ENCODE data around the gene HIVEP2. TPM values are rescaled to one million over a fixed set of nuclear protein-coding genes. Genes with fewer than 3 reads are reported as not detected.
A peak's percentile ranks its signal among the peaks of the same experiment; 100 is the strongest.

HIVEP2 gene
- total RNA-seq, 2 donors from 2014 or later: 1.7 to 2.4 TPM

DNA sequence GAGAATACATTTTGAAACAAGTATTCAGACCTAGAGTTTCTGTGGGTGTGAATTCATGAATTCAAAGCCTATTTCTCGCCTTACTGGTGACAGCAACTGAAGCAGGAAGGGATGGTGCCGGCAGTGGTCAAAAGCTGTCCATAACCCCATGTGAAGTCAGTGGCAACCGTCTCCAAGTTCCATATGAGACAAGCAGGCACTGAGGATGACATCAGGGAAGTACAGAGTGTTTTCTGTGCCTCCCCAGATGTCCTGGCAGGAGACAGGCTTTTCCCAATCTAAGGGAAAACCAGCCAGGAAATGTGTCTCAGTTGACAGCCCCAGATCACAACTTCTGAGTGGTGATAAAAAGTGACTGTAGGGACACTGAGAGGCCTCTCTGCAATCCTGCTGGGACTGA is 66.6 kb downstream of the HIVEP2 start:
- 85 to 88% methylated on average over 3 of the region's 3 CpGs for WGBS, 2 experiments (ENCODE audit: insufficient coverage in 1 of 2, insufficient read length in 1 of 2)
- TF ChIP-seq, protein P1, sequence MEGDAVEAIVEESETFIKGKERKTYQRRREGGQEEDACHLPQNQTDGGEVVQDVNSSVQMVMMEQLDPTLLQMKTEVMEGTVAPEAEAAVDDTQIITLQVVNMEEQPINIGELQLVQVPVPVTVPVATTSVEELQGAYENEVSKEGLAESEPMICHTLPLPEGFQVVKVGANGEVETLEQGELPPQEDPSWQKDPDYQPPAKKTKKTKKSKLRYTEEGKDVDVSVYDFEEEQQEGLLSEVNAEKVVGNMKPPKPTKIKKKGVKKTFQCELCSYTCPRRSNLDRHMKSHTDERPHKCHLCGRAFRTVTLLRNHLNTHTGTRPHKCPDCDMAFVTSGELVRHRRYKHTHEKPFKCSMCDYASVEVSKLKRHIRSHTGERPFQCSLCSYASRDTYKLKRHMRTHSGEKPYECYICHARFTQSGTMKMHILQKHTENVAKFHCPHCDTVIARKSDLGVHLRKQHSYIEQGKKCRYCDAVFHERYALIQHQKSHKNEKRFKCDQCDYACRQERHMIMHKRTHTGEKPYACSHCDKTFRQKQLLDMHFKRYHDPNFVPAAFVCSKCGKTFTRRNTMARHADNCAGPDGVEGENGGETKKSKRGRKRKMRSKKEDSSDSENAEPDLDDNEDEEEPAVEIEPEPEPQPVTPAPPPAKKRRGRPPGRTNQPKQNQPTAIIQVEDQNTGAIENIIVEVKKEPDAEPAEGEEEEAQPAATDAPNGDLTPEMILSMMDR (conservative IDR thresholded peaks at IDR 0.05): no peak
- Histone ChIP-seq H3K27ac (ENCODE audit: low read depth, low read length) (no peak overlapping the region), H3K4me3 (ENCODE audit: low read length) (no peak overlapping the region), H3K9ac (ENCODE audit: extremely low read depth, low read length, poor library complexity, severe bottlenecking) (no peak overlapping the region), H3K4me1 (ENCODE audit: control insufficient read depth, insufficient read depth, low read length) (peaks cover 22% of the 10 kb centered on the region), H3K9me3 (ENCODE audit: control insufficient read depth, low read length) (no peaks in the 10 kb centered on the region), H3K36me3 (ENCODE audit: control insufficient read depth, insufficient read depth, low read length) (no peaks in the 10 kb centered on the region), H3K27me3 (ENCODE audit: control insufficient read depth, insufficient read depth, low read length, poor library complexity, severe bottlenecking) (peaks cover 29% of the 10 kb centered on the region)
- no peak for DNase-seq
- no peaks in the 10 kb centered on the region for H3K9me3 Mint-ChIP-seq
- H3K4me1 Mint-ChIP-seq: peaks cover 57% of the 10 kb centered on the region
- H3K27ac Mint-ChIP-seq: no peak overlapping the region
- no peak overlapping the region for H3K4me3 Mint-ChIP-seq
- H3K36me3 Mint-ChIP-seq (ENCODE audit: low read depth): no peaks in the 10 kb centered on the region
- peaks cover 16% of the 10 kb centered on the region for H3K27me3 Mint-ChIP-seq (ENCODE audit: insufficient read depth)

DNA sequence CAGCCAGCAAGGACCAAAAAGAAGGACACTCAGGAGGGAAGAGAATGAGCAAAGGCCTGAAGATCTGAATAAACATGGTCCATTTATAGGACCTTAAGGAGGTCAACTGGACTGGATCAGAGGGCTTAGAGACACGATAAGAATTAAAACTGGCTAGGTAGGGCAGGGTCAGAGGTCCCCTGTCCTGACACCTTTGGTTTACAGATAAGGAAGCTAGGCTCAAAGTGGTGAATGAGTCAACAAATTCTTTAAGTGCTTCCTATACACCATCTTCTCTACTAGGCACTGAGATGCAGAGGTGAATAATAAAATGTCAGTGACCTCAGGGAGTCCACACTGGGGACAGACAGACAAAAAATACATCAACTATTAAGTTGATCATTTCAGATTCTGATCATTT is 70.3 kb downstream of the HIVEP2 start:
- 45 to 80% methylated on average over 1 of the region's 1 CpG for WGBS, 2 experiments (ENCODE audit: insufficient coverage in 1 of 2, insufficient read length in 1 of 2)
- Histone ChIP-seq H3K9me3 (ENCODE audit: control insufficient read depth, low read length) (no peaks in the 10 kb centered on the region), H3K4me3 (ENCODE audit: low read length) (no peak overlapping the region), H3K4me1 (ENCODE audit: control insufficient read depth, insufficient read depth, low read length) (peaks cover 26% of the 10 kb centered on the region), H3K9ac (ENCODE audit: extremely low read depth, low read length, poor library complexity, severe bottlenecking) (no peak overlapping the region), H3K27me3 (ENCODE audit: control insufficient read depth, insufficient read depth, low read length, poor library complexity, severe bottlenecking) (peaks cover 13% of the 10 kb centered on the region), H3K36me3 (ENCODE audit: control insufficient read depth, insufficient read depth, low read length) (no peaks in the 10 kb centered on the region), H3K27ac (ENCODE audit: low read depth, low read length) (no peak overlapping the region)
- Mint-ChIP-seq H3K36me3 (ENCODE audit: low read depth) (no peaks in the 10 kb centered on the region), H3K9me3 (no peaks in the 10 kb centered on the region), H3K27me3 (ENCODE audit: insufficient read depth) (peaks cover 15% of the 10 kb centered on the region), H3K4me1 (peaks cover 34% of the 10 kb centered on the region), H3K27ac (peak overlapping the region; percentile 57), H3K4me3 (no peak overlapping the region)
- DNase-seq: no peak
- TF ChIP-seq, protein P1 (conservative IDR thresholded peaks at IDR 0.05): no peak

DNA sequence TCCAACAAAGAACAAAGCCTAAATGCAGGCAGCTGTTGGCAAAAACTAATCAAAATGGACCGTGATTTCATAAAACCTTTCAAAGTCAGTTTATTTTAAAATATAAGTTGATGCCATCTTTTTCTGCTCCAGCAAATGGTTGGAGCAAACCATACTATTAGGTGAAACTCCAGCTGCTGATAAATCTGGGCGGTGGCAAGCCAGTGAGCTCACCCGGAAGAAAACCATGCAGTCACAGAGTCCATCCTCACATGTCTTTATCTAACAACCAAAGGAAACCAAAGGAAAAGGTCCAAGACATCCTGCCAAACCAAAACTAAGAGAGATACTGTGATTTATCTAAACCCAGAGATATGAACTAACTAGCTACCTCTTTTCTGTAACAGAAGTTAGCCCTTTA is 72.6 kb downstream of the HIVEP2 start:
- Histone ChIP-seq H3K9me3 (ENCODE audit: control insufficient read depth, low read length) (no peaks in the 10 kb centered on the region), H3K9ac (ENCODE audit: extremely low read depth, low read length, poor library complexity, severe bottlenecking) (no peak overlapping the region), H3K4me1 (ENCODE audit: control insufficient read depth, insufficient read depth, low read length) (peaks cover 24% of the 10 kb centered on the region), H3K27me3 (ENCODE audit: control insufficient read depth, insufficient read depth, low read length, poor library complexity, severe bottlenecking) (peaks cover 2% of the 10 kb centered on the region), H3K36me3 (ENCODE audit: control insufficient read depth, insufficient read depth, low read length) (no peaks in the 10 kb centered on the region), H3K4me3 (ENCODE audit: low read length) (no peak overlapping the region), H3K27ac (ENCODE audit: low read depth, low read length) (no peak overlapping the region)
- Mint-ChIP-seq H3K36me3 (ENCODE audit: low read depth) (no peaks in the 10 kb centered on the region), H3K9me3 (no peaks in the 10 kb centered on the region), H3K27ac (no peak overlapping the region), H3K4me1 (peaks cover 24% of the 10 kb centered on the region), H3K4me3 (no peak overlapping the region), H3K27me3 (ENCODE audit: insufficient read depth) (peaks cover 8% of the 10 kb centered on the region)
- TF ChIP-seq, protein P1 (conservative IDR thresholded peaks at IDR 0.05): no peak
- no peak for DNase-seq
- WGBS, 2 experiments (ENCODE audit: insufficient coverage in 1 of 2, insufficient read length in 1 of 2): 90 to 98% methylated on average over 2 to 3 of the region's 3 CpGs

All from endodermal cell (in vitro differentiated cells).